GM19324 (cell line): ENCODE results near the gene CLIC4.
A peak's percentile ranks its signal among the peaks of the same experiment; 100 is the strongest.
"Not testable (repeated sequence)": the region's sequence is repeated elsewhere in the genome, so short reads cannot be mapped to it uniquely, and the experiment has no call there.

ENCODE experiments used
- ATAC-seq: cut with Tn5 transposase; IDR thresholded peaks from one replicate; pipeline ENCODE4 v1.9.1; 2021; ENCODE audit warnings: mild to moderate bottlenecking, moderate library complexity; ENCODE audit not compliant: unreplicated experiment, low FRiP score

CLIC4 gene

GRCh38 chr1:24743404-24744211 lies 1.6 kb upstream of the CLIC4 start:
- ATAC-seq, result no peak

DNA sequence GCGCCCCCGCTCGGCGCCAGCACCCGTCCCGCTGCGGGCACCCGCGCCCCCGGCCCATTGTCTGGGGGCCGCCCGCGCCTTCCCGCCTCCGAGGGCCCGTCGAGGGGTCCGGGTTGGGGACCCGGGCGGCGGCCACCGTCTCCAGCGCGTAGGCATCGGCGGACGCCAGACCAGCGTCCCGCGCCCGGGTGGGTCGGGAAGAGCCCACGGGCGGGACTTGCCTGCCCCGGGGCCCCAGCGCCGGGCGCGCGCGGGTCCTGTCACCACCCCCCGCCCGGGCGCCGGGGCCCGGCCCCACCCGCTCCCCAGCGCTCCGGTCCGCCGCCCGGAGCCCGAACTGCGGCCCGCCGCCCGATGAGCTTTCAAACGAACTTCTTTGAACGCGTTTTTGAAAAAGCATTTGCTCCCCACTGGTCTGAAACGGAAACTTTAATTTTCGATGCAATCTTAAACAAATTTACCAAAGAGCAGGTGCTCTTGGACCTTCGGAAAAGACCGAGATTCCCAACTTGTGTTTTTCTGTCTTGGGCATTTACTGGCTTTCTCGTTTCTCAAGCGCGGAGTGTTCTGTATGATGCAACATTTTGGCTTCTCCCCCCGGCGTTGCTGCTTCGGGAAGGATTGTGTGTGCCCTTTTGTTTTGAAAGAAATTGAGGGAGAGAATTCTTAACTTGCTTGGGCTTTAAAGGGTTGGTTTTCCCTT lies 615 bp downstream of the CLIC4 start:
- peak; percentile 22 for ATAC-seq

GRCh38 chr1:24748191-24749121 lies 3.2 kb downstream of the CLIC4 start:
- no peak for ATAC-seq

DNA sequence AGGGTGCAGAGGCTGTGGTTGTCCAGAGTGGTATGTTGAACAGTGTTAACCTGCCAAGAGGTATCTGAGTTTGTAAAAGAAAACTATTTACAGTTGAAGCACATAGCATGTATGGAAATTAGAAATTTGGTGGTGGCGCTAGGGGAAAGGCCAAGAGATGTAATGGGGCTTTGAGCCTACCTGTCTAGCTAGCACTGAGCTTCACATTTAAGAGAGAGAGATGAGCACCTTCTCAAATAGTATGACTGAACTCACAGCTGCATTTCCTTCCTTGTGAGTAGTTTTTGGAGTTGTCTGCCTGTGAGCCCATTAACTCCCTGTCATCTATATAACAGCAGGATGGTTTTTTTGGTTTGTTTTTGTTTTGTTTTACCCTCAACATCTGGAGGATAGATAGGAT lies 4.0 kb downstream of the CLIC4 start:
- no peak for ATAC-seq

- ATAC-seq, result no peak
These were observed 4.6 kb downstream of the CLIC4 start for GRCh38 chr1:24749886-24750285.

- ATAC-seq, result no peak
These were observed 6.6 kb downstream of the CLIC4 start for GRCh38 chr1:24751833-24752232.

DNA sequence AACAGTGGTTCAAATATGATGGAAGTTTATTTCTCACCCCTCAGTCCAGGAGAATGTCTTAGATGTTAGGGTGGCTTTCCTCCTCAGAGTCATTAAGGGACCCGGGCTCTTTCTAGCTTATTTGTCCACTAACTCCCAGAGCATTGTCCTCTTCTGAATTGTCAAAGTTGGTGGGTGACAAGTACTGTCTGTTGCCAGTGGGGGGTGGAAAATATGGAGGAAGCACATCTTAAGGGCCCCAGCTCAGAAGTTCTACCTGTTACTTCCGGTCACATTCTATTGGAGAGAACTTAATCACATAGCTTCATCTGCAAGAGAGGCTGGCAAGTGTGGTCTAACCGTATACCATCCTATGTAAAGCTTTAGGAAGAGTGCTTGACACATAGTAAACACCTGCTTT lies 7.1 kb downstream of the CLIC4 start:
- no peak for ATAC-seq

DNA sequence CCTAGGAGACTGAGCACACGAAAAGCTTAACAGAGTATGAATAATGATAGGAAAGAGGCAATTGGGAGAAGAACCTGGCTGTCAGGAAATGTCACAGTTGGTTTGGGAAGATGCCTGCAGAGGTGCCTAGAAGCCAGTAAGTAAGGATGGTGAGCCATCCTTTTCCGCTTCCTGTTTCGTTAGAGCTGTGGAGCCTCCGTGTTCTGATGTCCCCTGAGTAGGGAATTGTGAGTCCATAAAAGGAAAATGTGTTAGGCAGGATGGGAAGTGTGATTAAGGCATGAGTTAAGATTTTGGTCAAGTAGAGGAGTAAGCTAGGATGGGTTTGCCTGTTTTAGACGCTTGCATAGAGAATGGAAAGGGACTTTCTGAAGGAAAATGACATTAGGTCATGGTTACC lies 9.0 kb downstream of the CLIC4 start:
- no peak for ATAC-seq

GRCh38 chr1:24755323-24755722 lies 10.1 kb downstream of the CLIC4 start:
- not testable (repeated sequence) for ATAC-seq

DNA sequence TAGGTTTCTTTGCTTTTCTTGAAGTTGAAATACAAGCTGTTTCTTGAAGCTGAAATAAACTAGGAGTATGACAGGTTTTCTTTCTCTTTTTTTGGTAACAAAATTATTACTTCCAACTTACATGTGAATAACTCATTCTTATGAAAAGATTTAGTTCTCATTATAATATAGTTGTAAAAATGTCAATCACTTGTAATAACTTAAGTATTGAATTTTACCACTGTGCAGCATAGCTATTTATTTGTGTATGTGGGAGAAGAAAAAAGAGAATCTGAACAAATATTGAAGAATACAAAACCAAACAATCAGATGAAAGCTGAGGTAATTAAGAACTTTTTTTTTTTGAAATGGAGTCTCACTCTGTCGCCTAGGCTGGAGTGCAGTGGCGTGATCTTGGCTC lies 11.1 kb downstream of the CLIC4 start:
- ATAC-seq, result no peak

- ATAC-seq, result no peak
These were observed 14.2 kb downstream of the CLIC4 start for GRCh38 chr1:24759492-24759891.

GRCh38 chr1:24761582-24761981 lies 16.3 kb downstream of the CLIC4 start:
- ATAC-seq, result no peak

DNA sequence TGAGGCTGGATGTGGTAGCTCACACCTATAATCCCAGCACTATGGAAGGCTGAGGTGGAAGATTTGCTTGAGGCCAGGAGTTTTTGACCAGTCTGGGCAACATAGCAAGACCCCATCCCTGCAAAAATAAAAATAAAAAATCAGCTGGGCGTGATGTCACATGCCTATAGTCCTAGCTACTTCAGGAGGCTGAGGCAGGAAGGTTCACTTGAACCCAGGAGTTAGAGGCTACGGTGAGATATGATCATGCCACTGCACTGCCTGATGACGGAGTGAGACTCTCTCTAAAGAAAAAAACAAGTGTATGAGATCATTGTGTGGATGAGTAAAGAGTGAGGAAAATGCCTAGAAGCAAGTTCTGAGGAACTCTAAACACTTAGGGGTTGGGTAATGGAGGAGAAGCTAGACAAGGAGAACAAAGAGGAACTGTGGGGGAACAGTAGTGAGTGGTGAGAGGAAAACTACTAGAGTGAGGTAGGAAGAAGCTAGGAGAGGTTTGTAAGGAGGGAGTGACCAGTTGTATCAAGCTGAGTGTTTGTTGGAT lies 17.0 kb downstream of the CLIC4 start:
- ATAC-seq, result no peak

GRCh38 chr1:24763671-24764070 lies 18.4 kb downstream of the CLIC4 start:
- no peak for ATAC-seq

DNA sequence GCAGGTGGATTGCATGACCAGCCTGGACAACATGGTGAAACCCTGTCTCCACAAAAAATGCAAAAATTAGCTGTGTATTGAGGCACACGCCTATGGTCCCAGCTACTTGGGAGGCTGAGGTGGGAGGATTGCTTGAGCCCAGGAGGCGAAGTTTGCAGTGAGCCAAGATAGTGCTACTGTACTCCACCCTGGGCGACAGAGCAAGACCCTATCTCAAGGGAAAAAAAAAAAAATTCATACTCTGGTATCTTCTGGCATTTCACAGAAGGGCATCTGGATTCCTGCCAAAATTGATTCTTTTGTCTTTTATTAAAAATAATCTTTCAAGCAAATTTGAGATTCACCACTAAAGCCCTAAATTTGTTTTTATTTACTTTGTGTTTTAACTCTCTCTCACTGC lies 19.2 kb downstream of the CLIC4 start:
- no peak for ATAC-seq

DNA sequence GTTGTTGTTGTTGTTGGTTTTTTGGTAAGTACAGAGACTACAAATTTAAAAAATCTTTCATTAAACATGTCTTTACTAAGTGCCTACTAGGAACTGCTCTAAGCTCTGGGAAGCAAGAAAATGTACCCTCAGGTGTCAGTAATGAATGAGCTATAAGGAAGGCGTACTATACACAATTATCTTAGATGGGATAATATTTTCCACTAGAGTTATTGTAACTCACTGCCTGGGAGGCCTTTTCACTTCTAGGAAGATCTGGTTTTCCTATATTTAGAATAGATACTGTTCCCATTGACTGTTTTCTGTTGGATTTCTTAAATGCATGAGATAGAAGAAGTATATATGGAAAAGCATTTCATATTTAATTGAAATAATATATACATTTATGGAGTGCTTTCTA lies 19.6 kb downstream of the CLIC4 start:
- no peak for ATAC-seq

GRCh38 chr1:24765308-24765988 lies 20.2 kb downstream of the CLIC4 start:
- ATAC-seq, result no peak

- no peak for ATAC-seq
These were observed 22.1 kb downstream of the CLIC4 start for GRCh38 chr1:24767351-24767750.

- ATAC-seq, result no peak
These were observed 23.8 kb downstream of the CLIC4 start for GRCh38 chr1:24768873-24769605.
